Naive thymus-derived CD4-positive, alpha-beta T cell (primary cell): Measurements from ENCODE around the gene GCLC. TPM values are rescaled to one million over a fixed set of nuclear protein-coding genes. Genes with fewer than 3 reads are reported as not detected.

ENCODE experiments used
- ATAC-seq: fragments of 150-1000 bp; cut with Tn5 transposase; 2 replicates; pipeline ENCODE4 v1.10.0; 2021; ENCODE audit warnings: mild to moderate bottlenecking, moderate library complexity
- CTCF ChIA-PET: fragments of 350-600 bp; sonication (Branson Sonifier 250); formaldehyde crosslinking; loops from one replicate; lab custom pipeline; 2021; ENCODE audit warnings: antibody characterized with exemption; lab: Charles Lee
- POLR2A ChIA-PET: fragments of 350-600 bp; sonication (Branson Sonifier 250); formaldehyde crosslinking; loops from one replicate; lab custom pipeline; 2021; ENCODE audit warnings: antibody characterized with exemption, inconsistent platforms; lab: Charles Lee
- DNase-seq, 9 donors: peaks; one replicate each; pipeline versions ENCODE4 v3.0.0 to v3.0.0-alpha.2; 2020 to 2022; ENCODE audit warnings: mixed read lengths in 1 of 9
- H3K27ac ChIP-seq: one replicate; pipeline ENCODE4 v1.7.0; 2013; ENCODE audit warnings: mild to moderate bottlenecking, low read depth, low read length, moderate library complexity
- H3K27me3 ChIP-seq, 2 donors: one replicate each; pipeline ENCODE4 v1.7.0; 2013; ENCODE audit warnings: low read length in 2 of 2, mild to moderate bottlenecking in 2 of 2, moderate library complexity in 2 of 2; ENCODE audit not compliant: control insufficient read depth in 2 of 2, insufficient read depth in 2 of 2
- H3K36me3 ChIP-seq, 3 experiments: 1 replicate in 2 of 3; 2 replicates in 1 of 3; pipeline ENCODE4 v1.7.0; 2013; ENCODE audit warnings: low read length in 3 of 3, mild to moderate bottlenecking in 3 of 3, moderate library complexity in 1 of 3; ENCODE audit not compliant: insufficient read depth in 3 of 3, control insufficient read depth in 2 of 3
- H3K4me1 ChIP-seq, 2 donors: one replicate each; pipeline ENCODE4 v1.7.0; 2013; ENCODE audit warnings: low read length in 2 of 2, mild to moderate bottlenecking in 2 of 2, moderate library complexity in 1 of 2; ENCODE audit not compliant: control insufficient read depth in 2 of 2, insufficient read depth in 2 of 2
- H3K4me3 ChIP-seq: 2 replicates; pipeline ENCODE4 v1.7.0; 2013; ENCODE audit warnings: mild to moderate bottlenecking, low read length
- H3K9me3 ChIP-seq, 3 experiments: 1 replicate in 2 of 3; 2 replicates in 1 of 3; pipeline ENCODE4 v1.7.0; 2013; ENCODE audit warnings: low read length in 3 of 3; ENCODE audit not compliant: control insufficient read depth in 2 of 3
- H3K27ac Mint-ChIP-seq, 9 donors: one replicate each; pipeline ENCODE4 v1.8.0; 2020 to 2022; ENCODE audit warnings: mixed read lengths in 9 of 9, mild to moderate bottlenecking in 8 of 9, moderate library complexity in 5 of 9, inconsistent platforms in 2 of 9
- H3K27me3 Mint-ChIP-seq, 5 donors: one replicate each; pipeline ENCODE4 v1.8.0; 2021 to 2022; ENCODE audit warnings: mixed read lengths in 5 of 5, mild to moderate bottlenecking in 1 of 5
- H3K36me3 Mint-ChIP-seq, 5 donors: one replicate each; pipeline ENCODE4 v1.8.0; 2020 to 2022; ENCODE audit warnings: mixed read lengths in 5 of 5, mild to moderate bottlenecking in 3 of 5, inconsistent platforms in 1 of 5
- H3K4me1 Mint-ChIP-seq, 7 donors: one replicate each; pipeline ENCODE4 v1.8.0; 2020 to 2022; ENCODE audit warnings: mixed read lengths in 7 of 7, mild to moderate bottlenecking in 3 of 7, inconsistent platforms in 1 of 7
- H3K4me3 Mint-ChIP-seq, 10 donors: one replicate each; pipeline ENCODE4 v1.8.0; 2020 to 2022; ENCODE audit warnings: mild to moderate bottlenecking in 10 of 10, mixed read lengths in 10 of 10, moderate library complexity in 6 of 10, inconsistent platforms in 2 of 10
- H3K9me3 Mint-ChIP-seq, 11 donors: one replicate each; pipeline ENCODE4 v1.8.0; 2020 to 2022; ENCODE audit warnings: mixed read lengths in 11 of 11, mild to moderate bottlenecking in 4 of 11, inconsistent platforms in 1 of 11, moderate library complexity in 1 of 11
- intact Hi-C, 2 donors: fragments of 100-400 bp; cut with micrococcal nuclease; formaldehyde crosslinking; loops; one replicate each; pipeline ENCODE4 v1.15.1; 2023
- polyA plus RNA-seq, 2 donors: library from polyadenylated mRNA; unstranded; fragments of 300-500 nt; fragmentation: Illumina TruSeq; gene quantifications; one replicate each; pipeline ENCODE4 v1.2.3, GENCODE V29; 2021
- total RNA-seq, 6 experiments: library from RNA in 5 of 6; stranded (reverse) in 5 of 6; gene quantifications; 1 replicate in 5 of 6; 2 replicates in 1 of 6; pipeline ENCODE4 v1.2.3 and lab custom pipeline; 2021 to 2026

The GCLC gene
- total and polyA plus RNA-seq, 7 experiments from 2014 or later = 8.3 to 37.5 (median 27.5) TPM

DNA sequence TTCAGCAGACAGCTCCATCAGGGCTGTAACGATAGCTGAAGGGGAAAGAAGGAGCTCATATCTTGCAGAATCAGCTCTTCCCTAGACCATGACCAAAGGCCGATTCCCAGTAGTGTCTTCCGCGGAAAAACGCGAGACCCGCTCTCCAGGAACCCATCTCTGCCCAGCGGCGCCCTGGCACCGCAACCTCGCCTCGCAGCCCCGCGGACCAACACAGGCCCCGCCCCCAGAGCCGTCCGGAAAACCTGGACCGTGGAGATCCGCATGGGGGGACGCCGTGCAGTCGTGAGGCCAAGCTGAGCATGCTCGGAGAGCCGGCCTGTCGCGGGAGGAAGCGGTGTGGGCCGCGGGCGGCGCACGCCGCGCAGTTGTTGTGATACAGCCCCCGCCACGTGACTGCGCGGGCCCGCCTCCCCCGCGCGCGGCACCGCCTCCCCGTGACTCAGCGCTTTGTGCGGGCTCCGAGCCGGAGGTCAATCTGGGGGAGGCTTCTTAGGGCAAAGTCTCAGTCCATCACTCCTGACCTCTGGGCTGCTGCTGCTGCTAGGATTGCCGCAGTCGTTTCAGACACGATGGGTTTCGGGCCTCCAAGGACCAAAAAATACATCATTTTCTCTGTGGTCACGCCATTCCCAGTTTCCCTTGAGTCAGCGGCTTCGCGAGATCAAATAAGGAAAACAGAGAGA is 3.1 kb upstream of the GCLC start:
- Mint-ChIP-seq H3K4me1 (peaks cover 19 to 50% (median 45%) of the 10 kb centered on the region in 7 donors), H3K36me3 (peaks cover 0 to 7% (median 0%) of the 10 kb centered on the region in 5 donors), H3K4me3 (peak overlapping the region; percentile 83 to 92 (median 90)), H3K27ac (peak overlapping the region; percentile 38 to 89 (median 71)), H3K9me3 (peaks cover 0 to 3% (median 0%) of the 10 kb centered on the region in 11 donors), H3K27me3 (peaks cover 0 to 21% (median 0%) of the 10 kb centered on the region in 5 donors)
- intact Hi-C loops = loop anchor here (1.0 to 10.0 kb wide), 15 partner anchors 103 to 1266 kb away; partner anchors contain the start of genes ELOVL5 (in 2 of the 2), TRAM2 (in 2 of the 2), EFHC1 (in 1 of the 2) and FBXO9 (in 1 of the 2)
- Histone ChIP-seq H3K27ac (peak overlapping the region; percentile 44), H3K36me3 (no peaks in the 10 kb centered on the region), H3K27me3 (no peaks in the 10 kb centered on the region), H3K9me3 (no peaks in the 10 kb centered on the region), H3K4me3 (peak overlapping the region; percentile 59), H3K4me1 (peaks cover 18 to 21% of the 10 kb centered on the region in 2 donors)
- peak; percentile 89 for ATAC-seq
- ChIA-PET CTCF (interaction anchor here (0.5 to 1.8 kb wide), 5 partner anchors 31 to 104 kb away, joined by 3 to 7 read pairs (median 4); no protein-coding TSS in a partner anchor), POLR2A (interaction anchor here (0.8 to 3.5 kb wide), 7 partner anchors 9 to 1133 kb away, joined by 3 to 20 read pairs (median 3); partner anchors contain the start of gene LRRC1)
- DNase-seq = peak; percentile 84 to 94 (median 89)

DNA sequence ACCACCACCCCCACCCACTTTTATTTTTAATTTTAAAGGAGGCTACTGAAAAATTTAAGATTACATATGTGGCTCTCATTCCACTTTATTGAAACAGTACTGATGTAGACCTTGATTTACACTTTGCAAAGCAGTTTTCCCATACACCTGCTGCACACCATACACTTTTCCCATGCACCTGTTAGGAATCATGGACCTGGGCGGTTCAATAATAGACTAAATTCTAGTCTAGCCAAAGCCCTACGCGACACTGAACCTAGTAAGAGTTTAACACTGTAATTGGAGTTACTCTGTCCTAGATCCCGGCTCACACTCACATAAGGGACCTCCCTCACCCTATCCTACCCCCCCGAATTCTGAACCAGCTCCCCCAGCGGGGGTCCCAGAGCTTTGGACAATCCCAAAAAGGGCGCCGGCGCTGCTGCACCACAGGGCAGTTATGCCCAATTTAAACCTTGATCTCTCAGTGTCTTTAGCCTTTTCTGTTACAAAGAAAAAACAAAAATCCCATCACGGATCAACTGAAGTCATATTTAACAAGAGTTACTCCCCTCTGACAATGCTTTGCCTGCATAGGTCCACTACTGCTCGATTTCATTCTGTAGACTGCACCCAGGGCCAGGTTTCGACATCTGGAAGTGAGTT is 2.4 kb upstream of the GCLC start:
- Mint-ChIP-seq H3K9me3 (peaks cover 0 to 3% (median 0%) of the 10 kb centered on the region in 11 donors), H3K4me3 (peak overlapping the region; percentile 83 to 92 (median 90)), H3K27me3 (peaks cover 0 to 21% (median 0%) of the 10 kb centered on the region in 5 donors), H3K27ac (peak overlapping the region; percentile 38 to 89 (median 71)), H3K36me3 (peaks cover 0 to 8% (median 0%) of the 10 kb centered on the region in 5 donors), H3K4me1 (peaks cover 20 to 55% (median 47%) of the 10 kb centered on the region in 7 donors)
- H3K27me3 ChIP-seq = no peaks in the 10 kb centered on the region
- peak overlapping the region; percentile 44 for H3K27ac ChIP-seq
- peaks cover 20 to 23% of the 10 kb centered on the region in 2 donors for H3K4me1 ChIP-seq
- ATAC-seq (peak; percentile 5), DNase-seq (no peak)
- H3K36me3 ChIP-seq = no peaks in the 10 kb centered on the region
- H3K4me3 ChIP-seq = peak overlapping the region; percentile 59
- CTCF ChIA-PET = interaction anchor here (0.5 to 1.8 kb wide), 4 partner anchors 50 to 293 kb away, joined by 3 to 7 read pairs (median 4); no protein-coding TSS in a partner anchor
- no peaks in the 10 kb centered on the region for H3K9me3 ChIP-seq
- POLR2A ChIA-PET = interaction anchor here (0.6 to 3.5 kb wide), 8 partner anchors 8 to 1132 kb away, joined by 3 to 20 read pairs (median 3); partner anchors contain the start of gene LRRC1
- intact Hi-C loops = loop anchor here (1.0 to 10.0 kb wide), 11 partner anchors 180 to 1265 kb away; partner anchors contain the start of genes ELOVL5 (in 2 of the 2), GSTA4 (in 1 of the 2), MCM3 (in 1 of the 2) and PAQR8 (in 1 of the 2)

DNA sequence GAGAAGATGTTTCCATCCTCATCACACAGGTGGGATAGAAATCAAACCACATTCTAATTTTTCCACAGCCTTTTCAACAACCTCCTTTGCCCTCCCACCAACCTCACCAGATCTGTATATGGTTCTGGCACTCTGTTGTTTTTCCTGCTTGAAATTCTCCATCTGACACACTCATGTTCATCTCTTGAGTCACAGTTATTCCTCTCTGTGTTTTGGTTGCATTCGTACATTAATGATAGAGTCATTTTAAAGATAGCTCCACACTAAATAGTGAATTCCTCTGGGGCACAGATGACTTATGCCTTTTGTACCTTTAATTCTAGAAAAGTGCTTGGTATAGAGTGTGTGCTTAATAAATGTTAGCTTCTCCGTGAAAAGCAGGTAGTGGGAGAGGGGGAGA is 1.4 kb upstream of the GCLC start:
- H3K4me3 Mint-ChIP-seq = peak overlapping the region; percentile 29 to 97 (median 92)
- DNase-seq (no peak), ATAC-seq (no peak)
- intact Hi-C loops = loop anchor here (5.0 to 10.0 kb wide), 10 partner anchors 181 to 1264 kb away; partner anchors contain the start of genes ELOVL5 (in 2 of the 2), GSTA4 (in 1 of the 2), MCM3 (in 1 of the 2) and PAQR8 (in 1 of the 2)
- peaks cover 0 to 21% (median 0%) of the 10 kb centered on the region in 5 donors for H3K27me3 Mint-ChIP-seq
- CTCF ChIA-PET = interaction anchor here (1.4 kb wide), 1 partner anchor 54 kb away, joined by 3 read pairs; no protein-coding TSS in a partner anchor
- peaks cover 0 to 8% (median 0%) of the 10 kb centered on the region in 5 donors for H3K36me3 Mint-ChIP-seq
- peaks cover 0 to 3% (median 0%) of the 10 kb centered on the region in 11 donors for H3K9me3 Mint-ChIP-seq
- peaks cover 24 to 65% (median 55%) of the 10 kb centered on the region in 7 donors for H3K4me1 Mint-ChIP-seq
- Histone ChIP-seq H3K27me3 (no peaks in the 10 kb centered on the region), H3K4me1 (peaks cover 22 to 23% of the 10 kb centered on the region in 2 donors), H3K36me3 (no peaks in the 10 kb centered on the region), H3K27ac (no peak overlapping the region), H3K4me3 (no peak overlapping the region), H3K9me3 (no peaks in the 10 kb centered on the region)
- POLR2A ChIA-PET = interaction anchor here (3.5 kb wide), 1 partner anchor 105 kb away, joined by 20 read pairs; no protein-coding TSS in a partner anchor
- H3K27ac Mint-ChIP-seq = peak overlapping the region in 2 of 9 donors; percentile 24 to 83

DNA sequence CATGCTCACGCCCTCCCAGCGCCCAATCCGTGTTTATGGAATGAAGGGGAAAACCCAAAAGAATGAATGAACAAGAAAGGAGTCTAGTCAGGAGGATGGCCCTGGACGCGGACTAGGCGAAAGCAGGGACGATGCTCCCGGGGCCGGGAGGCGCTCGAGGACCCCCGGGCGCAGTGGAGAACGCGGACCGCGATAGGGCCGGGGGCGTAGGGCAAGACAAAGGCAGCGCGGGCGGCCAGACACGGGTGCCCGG is 758 bp downstream of the GCLC start:
- Mint-ChIP-seq H3K4me3 (peak overlapping the region; percentile 87 to 100 (median 96)), H3K27ac (peak overlapping the region; percentile 70 to 94 (median 80)), H3K4me1 (peaks cover 32 to 86% (median 69%) of the 10 kb centered on the region in 7 donors), H3K9me3 (peaks cover 0 to 3% (median 0%) of the 10 kb centered on the region in 11 donors), H3K27me3 (peaks cover 0 to 21% (median 0%) of the 10 kb centered on the region in 5 donors), H3K36me3 (peaks cover 0 to 16% (median 9%) of the 10 kb centered on the region in 5 donors)
- Histone ChIP-seq H3K27ac (peak overlapping the region; percentile 67), H3K9me3 (no peaks in the 10 kb centered on the region), H3K27me3 (no peaks in the 10 kb centered on the region), H3K4me1 (peaks cover 22 to 23% of the 10 kb centered on the region in 2 donors), H3K36me3 (no peaks in the 10 kb centered on the region), H3K4me3 (peak overlapping the region; percentile 83)
- ChIA-PET CTCF (interaction anchor here (0.9 to 1.5 kb wide), 4 partner anchors 12 to 142 kb away, joined by 3 to 4 read pairs (median 3); no protein-coding TSS in a partner anchor), POLR2A (interaction anchor here (1.0 to 3.6 kb wide), 3 partner anchors 25 to 108 kb away, joined by 4 to 19 read pairs (median 6); no protein-coding TSS in a partner anchor)
- DNase-seq = peak in 1 of 9 donors; percentile 18
- intact Hi-C loops = loop anchor here (1.0 to 10.0 kb wide), 8 partner anchors 51 to 1179 kb away; partner anchors contain the start of gene PAQR8 (in 1 of the 2)
- ATAC-seq = no peak

DNA sequence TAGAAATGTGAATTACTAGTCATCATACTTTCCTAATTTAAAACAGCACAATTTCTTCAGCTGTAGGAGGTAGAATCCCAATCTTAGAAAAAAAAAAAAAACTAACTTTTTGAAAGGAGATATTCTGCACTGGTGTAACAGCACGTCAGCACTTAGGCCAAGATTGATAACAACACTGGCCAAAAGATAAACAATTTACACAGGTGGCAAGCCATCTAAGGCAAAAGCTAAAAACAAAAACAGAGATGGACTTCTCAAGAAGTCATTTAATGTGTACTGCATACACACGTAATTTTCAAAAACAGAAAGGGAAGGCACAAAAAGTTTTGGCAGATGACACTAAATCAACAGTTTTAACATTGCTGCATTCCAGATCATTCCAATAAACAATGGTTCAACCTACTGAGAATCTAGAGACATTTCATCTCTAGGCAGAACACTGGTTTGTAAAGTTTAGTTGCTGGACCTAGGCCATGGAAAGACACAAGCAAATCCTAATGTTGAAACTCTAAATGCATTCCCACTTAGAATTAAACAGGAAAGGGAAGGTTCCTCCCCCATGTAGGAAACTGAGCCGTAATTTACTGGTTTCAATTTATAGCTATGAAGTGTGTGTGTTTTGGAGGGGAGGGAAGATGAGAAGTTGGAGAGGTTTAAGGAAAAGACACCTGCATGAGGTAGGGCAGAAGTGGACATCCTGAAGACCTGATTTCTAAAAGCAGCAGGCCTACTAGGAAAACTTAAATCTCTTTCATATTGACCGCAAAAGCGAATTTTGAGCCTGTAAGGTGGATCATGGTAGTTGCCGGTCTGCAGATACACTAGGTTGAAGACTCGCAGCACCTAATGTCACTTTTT is 1.3 kb downstream of the GCLC start:
- Mint-ChIP-seq H3K4me1 (peaks cover 32 to 89% (median 70%) of the 10 kb centered on the region in 7 donors), H3K9me3 (peaks cover 0 to 2% (median 0%) of the 10 kb centered on the region in 11 donors), H3K4me3 (peak overlapping the region; percentile 87 to 100 (median 96)), H3K27me3 (peaks cover 0 to 21% (median 0%) of the 10 kb centered on the region in 5 donors), H3K27ac (peak overlapping the region; percentile 70 to 94 (median 80)), H3K36me3 (peaks cover 0 to 16% (median 8%) of the 10 kb centered on the region in 5 donors)
- no peaks in the 10 kb centered on the region for H3K27me3 ChIP-seq
- DNase-seq (no peak), ATAC-seq (no peak)
- peaks cover 22 to 23% of the 10 kb centered on the region in 2 donors for H3K4me1 ChIP-seq
- CTCF ChIA-PET = interaction anchor here (0.9 to 1.5 kb wide), 3 partner anchors 11 to 143 kb away, joined by 3 to 4 read pairs (median 3); no protein-coding TSS in a partner anchor
- H3K36me3 ChIP-seq = no peaks in the 10 kb centered on the region
- intact Hi-C loops = loop anchor here (1.0 to 10.0 kb wide), 8 partner anchors 50 to 1179 kb away; partner anchors contain the start of gene PAQR8 (in 1 of the 2)
- peak overlapping the region; percentile 67 for H3K27ac ChIP-seq
- peak overlapping the region; percentile 83 for H3K4me3 ChIP-seq
- no peaks in the 10 kb centered on the region for H3K9me3 ChIP-seq
- POLR2A ChIA-PET = interaction anchor here (1.0 to 3.6 kb wide), 3 partner anchors 26 to 108 kb away, joined by 4 to 19 read pairs (median 6); no protein-coding TSS in a partner anchor
